GM23338 (cell line): ENCODE data around the gene CNOT6L. TPM values are rescaled to one million over a fixed set of nuclear protein-coding genes. Genes with fewer than 3 reads are reported as not detected.

Experiments used
- ATAC-seq: fragments of 200-7000 bp; cut with Tn5 transposase; 3 replicates; pipeline ENCODE4 v1.9.1; 2020
- DNase-seq: peaks from one replicate; pipeline ENCODE4 v3.0.0-alpha.2; 2015; ENCODE audit warnings: low spot score
- H2AFZ ChIP-seq: fragments of 200-600 bp; sonication (generic); 2 replicates; pipeline ENCODE4 v1.8.0; 2016; ENCODE audit warnings: antibody characterized with exemption, mild to moderate bottlenecking, moderate library complexity
- H3F3A ChIP-seq: fragments of 200-600 bp; sonication (generic); replicated peaks from 2 replicates; pipeline ENCODE4 v1.8.0; 2017; ENCODE audit warnings: antibody characterized with exemption, mixed run types, low read depth
- H3K27ac ChIP-seq: fragments of 200-600 bp; sonication (generic); 2 replicates; pipeline ENCODE4 v1.6.1; 2016; ENCODE audit warnings: low read depth
- H3K27me3 ChIP-seq: fragments of 200-600 bp; sonication (generic); 2 replicates; pipeline ENCODE4 v1.8.0; 2016; ENCODE audit warnings: mild to moderate bottlenecking, mixed run types, moderate library complexity; ENCODE audit not compliant: insufficient read depth
- H3K36me3 ChIP-seq: fragments of 200-600 bp; sonication (generic); 2 replicates; pipeline ENCODE4 v1.8.0; 2016; ENCODE audit warnings: mild to moderate bottlenecking; ENCODE audit not compliant: insufficient read depth
- H3K4me1 ChIP-seq: fragments of 200-600 bp; sonication (generic); 2 replicates; pipeline ENCODE4 v1.8.0; 2016; ENCODE audit warnings: mild to moderate bottlenecking, moderate library complexity; ENCODE audit not compliant: insufficient read depth
- H3K4me2 ChIP-seq: fragments of 200-600 bp; sonication (generic); 2 replicates; pipeline ENCODE4 v1.7.1; 2017; ENCODE audit warnings: mixed run types
- H3K4me3 ChIP-seq: fragments of 200-600 bp; sonication (generic); 2 replicates; pipeline ENCODE4 v1.6.1; 2016; ENCODE audit warnings: mixed run types
- H3K79me2 ChIP-seq: fragments of 200-600 bp; sonication (generic); replicated peaks from 2 replicates; pipeline ENCODE4 v1.8.0; 2017; ENCODE audit warnings: mild to moderate bottlenecking; ENCODE audit not compliant: insufficient read depth
- H3K9me2 ChIP-seq: fragments of 200-600 bp; sonication (generic); 2 replicates; pipeline ENCODE4 v1.8.0; 2017; ENCODE audit not compliant: insufficient read depth
- H4K20me1 ChIP-seq: fragments of 200-600 bp; sonication (generic); replicated peaks from 2 replicates; pipeline ENCODE4 v1.8.0; 2017; ENCODE audit warnings: mild to moderate bottlenecking; ENCODE audit not compliant: insufficient read depth
- H3K27ac Mint-ChIP-seq: 2 replicates; pipeline ENCODE4 v1.8.0; 2020; ENCODE audit warnings: inconsistent platforms, mild to moderate bottlenecking, moderate library complexity, mixed read lengths
- H3K27me3 Mint-ChIP-seq: 3 replicates; pipeline ENCODE4 v1.8.0; 2022; ENCODE audit warnings: low read depth, mild to moderate bottlenecking, moderate library complexity, mixed read lengths, inconsistent platforms; ENCODE audit not compliant: insufficient read depth, poor library complexity
- H3K36me3 Mint-ChIP-seq: 3 replicates; pipeline ENCODE4 v1.8.0; 2021; ENCODE audit warnings: low read depth, mild to moderate bottlenecking, inconsistent platforms, moderate library complexity, mixed read lengths
- H3K4me1 Mint-ChIP-seq: 3 replicates; pipeline ENCODE4 v1.8.0; 2020; ENCODE audit warnings: mild to moderate bottlenecking, inconsistent platforms, mixed read lengths
- H3K4me3 Mint-ChIP-seq: 3 replicates; pipeline ENCODE4 v1.8.0; 2021; ENCODE audit warnings: moderate library complexity, mild to moderate bottlenecking, inconsistent platforms, mixed read lengths
- H3K9me3 Mint-ChIP-seq: 3 replicates; pipeline ENCODE4 v1.8.0; 2020; ENCODE audit warnings: moderate library complexity, mild to moderate bottlenecking, inconsistent platforms, mixed read lengths
- CREB1 ChIP-seq: fragments of 250-450 bp; sonication (Bioruptor Pico); IDR thresholded peaks from 2 replicates; pipeline ENCODE4 v1.5.0; 2020; ENCODE audit warnings: low read depth, mild to moderate bottlenecking, moderate library complexity
- EZH2phosphoT487 ChIP-seq: fragments of 200-600 bp; sonication (generic); IDR thresholded peaks from one replicate; pipeline ENCODE4 v1.8.1; 2018; ENCODE audit warnings: antibody characterized with exemption; ENCODE audit not compliant: unreplicated experiment
- JUNB ChIP-seq: IDR thresholded peaks from one replicate; pipeline ENCODE4 v1.6.1; 2016; ENCODE audit warnings: antibody characterized with exemption; ENCODE audit not compliant: unreplicated experiment
- ZNF114 ChIP-seq: fragments of 250-450 bp; sonication (Bioruptor Pico); IDR thresholded peaks from 2 replicates; pipeline ENCODE4 v1.5.0; 2020; ENCODE audit warnings: mild to moderate bottlenecking, moderate library complexity
- polyA plus RNA-seq: library from polyadenylated mRNA; unstranded; fragments of >200 nt; fragmentation: Nextera tagmentation; extraction: Ambion mirVana; gene quantifications from 2 replicates; pipeline ENCODE4 v1.2.1, GENCODE V29; 2016
- total RNA-seq: library from RNA; depleted of rRNA; stranded (reverse); fragments of >200 nt; shearing (Covaris generic); gene quantifications from 2 replicates; pipeline ENCODE4 v1.2.3, GENCODE V29; 2014
- TF ChIP-seq, protein P1 (sequence below), 2 experiments: fragments of 200-600 bp in 1 of 2; sonication (generic) in 1 of 2; conservative IDR thresholded peaks; 2 replicates each; pipeline versions ENCODE4 v1.5.1 to v1.6.1; 2016 to 2017; ENCODE audit warnings: antibody characterized with exemption in 2 of 2, low read depth in 2 of 2, mild to moderate bottlenecking in 2 of 2, moderate library complexity in 1 of 2
- TF ChIP-seq, protein P2 (sequence below): fragments of 250-450 bp; sonication (Bioruptor Pico); IDR thresholded peaks from 2 replicates; pipeline ENCODE4 v1.5.0; 2020; ENCODE audit warnings: mild to moderate bottlenecking, moderate library complexity

The CNOT6L gene
- total and polyA plus RNA-seq, 2 experiments from 2014 or later, result 3.2 to 13.9 TPM

DNA sequence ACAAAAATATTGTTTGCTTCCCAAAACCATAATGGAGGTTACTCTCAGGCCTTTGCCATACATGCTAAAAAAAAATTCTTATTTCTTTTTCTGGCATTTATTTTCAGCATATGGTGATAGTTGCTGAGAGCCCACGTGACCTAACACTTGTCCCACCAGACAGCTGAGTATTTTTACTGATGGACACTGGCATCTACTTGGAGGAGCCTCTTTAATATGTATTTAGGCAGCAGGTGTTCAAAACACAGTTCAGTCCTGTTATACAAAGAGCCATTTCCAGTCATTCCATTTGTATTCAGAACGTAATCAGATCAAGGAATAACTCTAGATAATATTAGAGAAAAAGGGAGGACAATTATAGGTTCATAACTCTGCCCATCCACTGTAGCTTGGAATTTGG is 118.0 kb downstream of the CNOT6L start (continued):
- TF ChIP-seq JUNB (no peak), ZNF114 (CRISPR knock-in tag) (no peak)

DNA sequence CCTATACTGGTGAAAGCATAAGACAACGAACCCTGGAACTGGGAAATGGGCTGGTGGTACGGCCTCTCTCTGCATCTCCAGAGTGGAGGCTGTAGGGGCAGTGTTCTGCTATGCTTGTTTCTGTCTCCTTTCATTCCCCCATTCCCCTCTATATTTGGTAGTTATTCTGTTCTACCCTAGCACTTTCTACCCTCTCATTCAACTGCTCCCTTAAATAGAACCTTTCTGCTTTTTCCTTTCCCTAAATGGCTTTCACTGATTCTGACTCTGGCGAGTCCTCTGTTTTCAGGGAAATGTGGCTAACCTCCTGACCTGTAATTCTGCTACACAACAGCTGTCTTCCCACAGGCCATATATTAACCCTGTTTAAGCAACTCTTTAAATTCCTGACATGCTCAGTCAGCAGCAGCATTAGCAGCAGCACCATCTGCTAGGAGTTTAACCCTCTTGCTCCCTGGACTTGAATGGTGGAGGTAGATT is 119.4 kb downstream of the CNOT6L start:
- no peaks in the 10 kb centered on the region; the same call in 1 of the 2 replicates for H3K4me1 ChIP-seq
- H3K4me3 ChIP-seq, result no peak overlapping the region
- H3K4me2 ChIP-seq, result no peak overlapping the region
- H3F3A ChIP-seq, result no peaks in the 10 kb centered on the region
- H3K79me2 ChIP-seq, result no peaks in the 10 kb centered on the region
- no peak overlapping the region for H2AFZ ChIP-seq
- H3K27me3 ChIP-seq, result no peaks in the 10 kb centered on the region
- H3K27ac ChIP-seq, result 0 out of 2 replicates have a peak overlapping the region, but pooled peaks have one; percentile 8
- Mint-ChIP-seq H3K27me3 (no peaks in the 10 kb centered on the region), H3K9me3 (no peaks in the 10 kb centered on the region), H3K4me1 (peaks cover 26% of the 10 kb centered on the region), H3K4me3 (0 out of 3 replicates have a peak overlapping the region, but pooled peaks have one; percentile 23), H3K36me3 (no peaks in the 10 kb centered on the region), H3K27ac (peak overlapping the region; percentile 91)
- H4K20me1 ChIP-seq, result no peaks in the 10 kb centered on the region
- TF ChIP-seq, protein P1, sequence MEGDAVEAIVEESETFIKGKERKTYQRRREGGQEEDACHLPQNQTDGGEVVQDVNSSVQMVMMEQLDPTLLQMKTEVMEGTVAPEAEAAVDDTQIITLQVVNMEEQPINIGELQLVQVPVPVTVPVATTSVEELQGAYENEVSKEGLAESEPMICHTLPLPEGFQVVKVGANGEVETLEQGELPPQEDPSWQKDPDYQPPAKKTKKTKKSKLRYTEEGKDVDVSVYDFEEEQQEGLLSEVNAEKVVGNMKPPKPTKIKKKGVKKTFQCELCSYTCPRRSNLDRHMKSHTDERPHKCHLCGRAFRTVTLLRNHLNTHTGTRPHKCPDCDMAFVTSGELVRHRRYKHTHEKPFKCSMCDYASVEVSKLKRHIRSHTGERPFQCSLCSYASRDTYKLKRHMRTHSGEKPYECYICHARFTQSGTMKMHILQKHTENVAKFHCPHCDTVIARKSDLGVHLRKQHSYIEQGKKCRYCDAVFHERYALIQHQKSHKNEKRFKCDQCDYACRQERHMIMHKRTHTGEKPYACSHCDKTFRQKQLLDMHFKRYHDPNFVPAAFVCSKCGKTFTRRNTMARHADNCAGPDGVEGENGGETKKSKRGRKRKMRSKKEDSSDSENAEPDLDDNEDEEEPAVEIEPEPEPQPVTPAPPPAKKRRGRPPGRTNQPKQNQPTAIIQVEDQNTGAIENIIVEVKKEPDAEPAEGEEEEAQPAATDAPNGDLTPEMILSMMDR (conservative IDR thresholded peaks at IDR 0.05; ENCODE audit: low read depth in 2 of 2), result peak; percentile 40 to 50
- no peak for TF ChIP-seq ZNF114 (CRISPR knock-in tag)
- DNase-seq, result peak; percentile 72
- no peaks in the 10 kb centered on the region for H3K36me3 ChIP-seq
- ATAC-seq, result peak; percentile 85
- no peaks in the 10 kb centered on the region for H3K9me2 ChIP-seq

DNA sequence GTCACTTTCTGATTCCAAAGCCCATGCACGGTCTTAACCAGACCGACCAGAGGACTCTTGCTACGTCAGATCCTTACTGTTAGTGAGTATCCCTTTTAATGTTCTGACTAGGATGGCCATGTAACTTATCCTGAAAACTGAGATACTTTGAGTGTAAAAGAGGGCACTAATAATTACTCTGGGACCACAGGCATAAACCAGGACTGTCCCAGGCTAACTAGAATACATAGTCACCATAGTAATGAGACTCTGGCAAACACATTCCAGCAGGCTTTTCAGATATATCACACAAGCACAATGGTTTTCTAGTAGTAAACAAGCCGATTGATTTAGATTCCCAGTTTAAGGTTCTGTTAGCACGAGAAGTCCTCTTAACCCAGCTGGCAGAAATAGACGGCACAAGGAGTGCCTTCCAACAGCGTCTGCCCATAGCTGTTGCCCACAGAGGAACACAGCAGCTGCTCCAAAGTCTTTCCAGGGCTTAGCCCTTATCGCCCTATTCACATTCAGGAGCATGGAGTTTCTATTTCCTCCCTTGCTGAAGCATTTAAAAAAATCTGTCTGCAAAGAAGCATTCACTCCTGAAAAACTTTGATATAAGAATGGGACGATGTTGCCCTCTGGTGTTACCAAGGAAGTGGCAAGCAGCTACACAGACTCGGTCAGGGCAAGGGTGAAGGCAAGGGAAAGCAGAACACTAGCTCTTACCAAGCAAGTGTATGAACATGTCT is 121.1 kb downstream of the CNOT6L start:
- Histone ChIP-seq H3K27ac (no peak overlapping the region), H4K20me1 (no peaks in the 10 kb centered on the region), H3K36me3 (no peaks in the 10 kb centered on the region), H3K4me3 (no peak overlapping the region), H3K4me2 (no peak overlapping the region), H3K4me1 (no peaks in the 10 kb centered on the region; the same call in 1 of the 2 replicates), H2AFZ (peak overlapping the region; percentile 2; the same call in 1 of the 2 replicates), H3K9me2 (no peaks in the 10 kb centered on the region), H3K27me3 (no peaks in the 10 kb centered on the region), H3F3A (no peaks in the 10 kb centered on the region), H3K79me2 (no peaks in the 10 kb centered on the region)
- Mint-ChIP-seq H3K27me3 (no peaks in the 10 kb centered on the region), H3K4me1 (peaks cover 19% of the 10 kb centered on the region), H3K36me3 (no peaks in the 10 kb centered on the region), H3K27ac (peak overlapping the region; percentile 58), H3K4me3 (no peak overlapping the region), H3K9me3 (no peaks in the 10 kb centered on the region)
- TF ChIP-seq ZNF114 (CRISPR knock-in tag) (no peak), CREB1 (no peak), EZH2phosphoT487 (no peak)
- TF ChIP-seq, protein P1 (conservative IDR thresholded peaks at IDR 0.05; ENCODE audit: low read depth in 2 of 2), result peak; percentile 68 to 80
- TF ChIP-seq, protein P2, sequence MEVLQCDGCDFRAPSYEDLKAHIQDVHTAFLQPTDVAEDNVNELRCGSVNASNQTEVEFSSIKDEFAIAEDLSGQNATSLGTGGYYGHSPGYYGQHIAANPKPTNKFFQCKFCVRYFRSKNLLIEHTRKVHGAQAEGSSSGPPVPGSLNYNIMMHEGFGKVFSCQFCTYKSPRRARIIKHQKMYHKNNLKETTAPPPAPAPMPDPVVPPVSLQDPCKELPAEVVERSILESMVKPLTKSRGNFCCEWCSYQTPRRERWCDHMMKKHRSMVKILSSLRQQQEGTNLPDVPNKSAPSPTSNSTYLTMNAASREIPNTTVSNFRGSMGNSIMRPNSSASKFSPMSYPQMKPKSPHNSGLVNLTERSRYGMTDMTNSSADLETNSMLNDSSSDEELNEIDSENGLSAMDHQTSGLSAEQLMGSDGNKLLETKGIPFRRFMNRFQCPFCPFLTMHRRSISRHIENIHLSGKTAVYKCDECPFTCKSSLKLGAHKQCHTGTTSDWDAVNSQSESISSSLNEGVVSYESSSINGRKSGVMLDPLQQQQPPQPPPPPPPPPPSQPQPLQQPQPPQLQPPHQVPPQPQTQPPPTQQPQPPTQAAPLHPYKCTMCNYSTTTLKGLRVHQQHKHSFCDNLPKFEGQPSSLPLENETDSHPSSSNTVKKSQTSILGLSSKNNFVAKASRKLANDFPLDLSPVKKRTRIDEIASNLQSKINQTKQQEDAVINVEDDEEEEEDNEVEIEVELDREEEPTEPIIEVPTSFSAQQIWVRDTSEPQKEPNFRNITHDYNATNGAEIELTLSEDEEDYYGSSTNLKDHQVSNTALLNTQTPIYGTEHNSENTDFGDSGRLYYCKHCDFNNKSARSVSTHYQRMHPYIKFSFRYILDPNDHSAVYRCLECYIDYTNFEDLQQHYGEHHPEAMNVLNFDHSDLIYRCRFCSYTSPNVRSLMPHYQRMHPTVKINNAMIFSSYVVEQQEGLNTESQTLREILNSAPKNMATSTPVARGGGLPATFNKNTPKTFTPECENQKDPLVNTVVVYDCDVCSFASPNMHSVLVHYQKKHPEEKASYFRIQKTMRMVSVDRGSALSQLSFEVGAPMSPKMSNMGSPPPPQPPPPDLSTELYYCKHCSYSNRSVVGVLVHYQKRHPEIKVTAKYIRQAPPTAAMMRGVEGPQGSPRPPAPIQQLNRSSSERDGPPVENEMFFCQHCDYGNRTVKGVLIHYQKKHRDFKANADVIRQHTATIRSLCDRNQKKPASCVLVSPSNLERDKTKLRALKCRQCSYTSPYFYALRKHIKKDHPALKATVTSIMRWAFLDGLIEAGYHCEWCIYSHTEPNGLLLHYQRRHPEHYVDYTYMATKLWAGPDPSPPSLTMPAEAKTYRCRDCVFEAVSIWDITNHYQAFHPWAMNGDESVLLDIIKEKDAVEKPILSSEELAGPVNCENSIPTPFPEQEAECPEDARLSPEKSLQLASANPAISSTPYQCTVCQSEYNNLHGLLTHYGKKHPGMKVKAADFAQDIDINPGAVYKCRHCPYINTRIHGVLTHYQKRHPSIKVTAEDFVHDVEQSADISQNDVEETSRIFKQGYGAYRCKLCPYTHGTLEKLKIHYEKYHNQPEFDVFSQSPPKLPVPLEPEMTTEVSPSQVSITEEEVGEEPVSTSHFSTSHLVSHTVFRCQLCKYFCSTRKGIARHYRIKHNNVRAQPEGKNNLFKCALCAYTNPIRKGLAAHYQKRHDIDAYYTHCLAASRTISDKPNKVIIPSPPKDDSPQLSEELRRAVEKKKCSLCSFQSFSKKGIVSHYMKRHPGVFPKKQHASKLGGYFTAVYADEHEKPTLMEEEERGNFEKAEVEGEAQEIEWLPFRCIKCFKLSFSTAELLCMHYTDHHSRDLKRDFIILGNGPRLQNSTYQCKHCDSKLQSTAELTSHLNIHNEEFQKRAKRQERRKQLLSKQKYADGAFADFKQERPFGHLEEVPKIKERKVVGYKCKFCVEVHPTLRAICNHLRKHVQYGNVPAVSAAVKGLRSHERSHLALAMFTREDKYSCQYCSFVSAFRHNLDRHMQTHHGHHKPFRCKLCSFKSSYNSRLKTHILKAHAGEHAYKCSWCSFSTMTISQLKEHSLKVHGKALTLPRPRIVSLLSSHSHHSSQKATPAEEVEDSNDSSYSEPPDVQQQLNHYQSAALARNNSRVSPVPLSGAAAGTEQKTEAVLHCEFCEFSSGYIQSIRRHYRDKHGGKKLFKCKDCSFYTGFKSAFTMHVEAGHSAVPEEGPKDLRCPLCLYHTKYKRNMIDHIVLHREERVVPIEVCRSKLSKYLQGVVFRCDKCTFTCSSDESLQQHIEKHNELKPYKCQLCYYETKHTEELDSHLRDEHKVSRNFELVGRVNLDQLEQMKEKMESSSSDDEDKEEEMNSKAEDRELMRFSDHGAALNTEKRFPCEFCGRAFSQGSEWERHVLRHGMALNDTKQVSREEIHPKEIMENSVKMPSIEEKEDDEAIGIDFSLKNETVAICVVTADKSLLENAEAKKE (CRISPR knock-in tag), result no peak
- ATAC-seq (peak; percentile 83), DNase-seq (peak; percentile 79)
